Sigmoid colon (tissue), 7 donors: ENCODE results near the gene SDHD. TPM values are rescaled to one million over a fixed set of nuclear protein-coding genes. Genes with fewer than 3 reads are reported as not detected.

ENCODE experiments used
- DNase-seq: peaks from one replicate; pipeline ENCODE4 v3.0.0-alpha.2; 2019
- H3K27ac ChIP-seq, 4 donors: fragments of 200-600 bp; sonication (generic); one replicate each; pipeline ENCODE4 v1.5.1; 2016 to 2019; ENCODE audit warnings: mild to moderate bottlenecking in 1 of 4
- H3K27me3 ChIP-seq, 3 donors: fragments of 200-600 bp; sonication (generic); one replicate each; pipeline ENCODE4 v1.5.1; 2019; ENCODE audit warnings: mild to moderate bottlenecking in 1 of 3
- H3K36me3 ChIP-seq, 4 donors: fragments of 200-600 bp; sonication (generic); one replicate each; pipeline ENCODE4 v1.5.1; 2016 to 2019
- H3K4me1 ChIP-seq, 4 donors: fragments of 200-600 bp; sonication (generic); one replicate each; pipeline ENCODE4 v1.5.1; 2017 to 2019
- H3K4me3 ChIP-seq, 4 donors: fragments of 200-600 bp; sonication (generic); one replicate each; pipeline ENCODE4 v1.5.1; 2017 to 2019; ENCODE audit warnings: mild to moderate bottlenecking in 2 of 4, moderate library complexity in 1 of 4
- H3K9me3 ChIP-seq, 4 donors: fragments of 200-600 bp in 3 of 4; sonication (generic) in 3 of 4; one replicate each; pipeline versions ENCODE4 v1.5.1 to v1.6.1; 2013 to 2019
- CTCF ChIP-seq, 4 experiments: fragments of 450-650 bp in 3 of 4; fragments of 200-600 bp in 1 of 4; IDR thresholded peaks; one replicate each; pipeline ENCODE4 v1.5.1; 2016 to 2019; ENCODE audit warnings: antibody characterized with exemption in 4 of 4, mild to moderate bottlenecking in 3 of 4, moderate library complexity in 2 of 4
- EP300 ChIP-seq, 4 donors: sonication (generic); formaldehyde crosslinking; IDR thresholded peaks; one replicate each; pipeline ENCODE4 v1.6.1; 2017; ENCODE audit warnings: antibody characterized with exemption in 4 of 4
- POLR2A ChIP-seq, 2 donors: fragments of 450-650 bp; IDR thresholded peaks; one replicate each; pipeline ENCODE4 v1.6.1; 2016; ENCODE audit warnings: antibody characterized with exemption in 2 of 2, mild to moderate bottlenecking in 2 of 2, moderate library complexity in 2 of 2
- POLR2AphosphoS5 ChIP-seq, 4 donors: sonication (generic); formaldehyde crosslinking; IDR thresholded peaks; one replicate each; pipeline ENCODE4 v1.6.1; 2017; ENCODE audit warnings: antibody characterized with exemption in 4 of 4
- WGBS, 2 donors: extraction: QIAGEN DNeasy Blood & Tissue Kit; methylation state at CpG; one replicate each; pipeline ENCODE4 v1.1.7; 2013; 5-methylcytosine and 5-hydroxymethylcytosine counted together
- intact Hi-C: fragments of 100-400 bp; cut with DNase I; formaldehyde crosslinking; loops from one replicate; pipeline ENCODE4 v1.15.1; 2023
- polyA plus RNA-seq, 3 donors: library from polyadenylated mRNA; stranded (reverse); fragments of 200-250 nt; gene quantifications; one replicate each; pipeline ENCODE4 v1.2.3, GENCODE V29; 2013
- total RNA-seq, 4 donors: library from RNA; depleted of rRNA; stranded (reverse); fragments of >200 nt; gene quantifications; one replicate each; pipeline ENCODE4 v1.1.0, GENCODE V29; 2016
- donor health status: healthy with polysubstance abuse.
- donor health status: Bipolar disorder and iron deficiency.
- donor health status: healthy.

SDHD gene
- total and polyA plus RNA-seq, 7 donors, result 96.4 to 545 (median 160) TPM

DNA sequence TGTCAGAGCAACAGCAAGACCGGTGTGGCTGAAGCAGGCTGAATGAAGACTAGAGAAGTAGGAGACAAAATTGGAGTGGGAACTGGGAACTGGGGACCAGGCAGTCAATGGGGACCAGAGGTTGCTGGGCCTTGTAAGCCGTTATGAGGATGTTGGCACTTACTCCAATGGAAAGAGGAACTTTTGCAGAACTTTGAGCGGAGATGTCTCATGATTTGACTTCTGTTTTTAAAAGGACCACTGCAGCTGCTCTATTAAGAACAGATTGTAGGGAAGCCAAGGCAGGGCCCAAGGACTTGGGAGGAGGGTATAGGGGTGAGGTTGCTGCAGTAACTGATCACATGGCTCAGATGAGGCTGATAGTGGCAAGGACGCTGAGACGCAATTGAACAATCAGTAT lies 43.0 kb downstream of the SDHD start:
- H3K4me3 ChIP-seq, result no peak overlapping the region
- no peak overlapping the region for H3K27ac ChIP-seq
- WGBS, 2 donors, result 67 to 71% methylated on average over 5 of the region's 5 CpGs
- intact Hi-C loops, result no loop called here
- no peaks in the 10 kb centered on the region for H3K9me3 ChIP-seq
- no peak for DNase-seq
- no peak for TF ChIP-seq POLR2A (IDR thresholded peaks at IDR 0.05)
- TF ChIP-seq POLR2AphosphoS5 (IDR thresholded peaks at IDR 0.05), result no peak
- no peak for TF ChIP-seq EP300 (IDR thresholded peaks at IDR 0.05)
- TF ChIP-seq CTCF (IDR thresholded peaks at IDR 0.05), result no peak
- no peaks in the 10 kb centered on the region for H3K27me3 ChIP-seq
- no peaks in the 10 kb centered on the region for H3K36me3 ChIP-seq
- H3K4me1 ChIP-seq, result peaks cover 0 to 10% (median 8%) of the 10 kb centered on the region in 4 donors

DNA sequence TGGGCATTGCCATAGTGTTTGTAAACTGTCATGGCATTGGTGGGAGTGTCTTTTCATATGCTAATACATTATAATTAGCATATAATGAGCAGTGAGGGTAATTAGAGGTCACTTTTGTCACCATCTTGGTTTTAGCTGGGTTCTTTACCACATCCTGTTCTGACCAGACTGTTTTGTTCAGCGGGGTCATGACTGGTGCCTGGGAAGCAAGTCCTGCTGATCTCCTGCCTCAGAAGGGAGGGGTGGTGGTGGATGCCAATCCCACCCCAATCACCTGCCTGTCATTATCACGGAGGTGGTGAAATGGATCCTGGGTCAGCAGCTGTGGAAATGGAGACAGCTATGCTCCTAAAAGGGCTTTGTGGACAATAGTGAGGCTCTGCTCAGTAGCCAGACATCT lies 46.1 kb downstream of the SDHD start:
- H3K4me1 ChIP-seq, result peaks cover 0 to 10% (median 8%) of the 10 kb centered on the region in 4 donors
- H3K4me3 ChIP-seq, result no peak overlapping the region
- H3K36me3 ChIP-seq, result no peaks in the 10 kb centered on the region
- WGBS, 2 donors, result 39 to 58% methylated on average over 2 of the region's 2 CpGs
- no peak for DNase-seq
- no peaks in the 10 kb centered on the region for H3K27me3 ChIP-seq
- H3K9me3 ChIP-seq, result no peaks in the 10 kb centered on the region
- intact Hi-C loops, result no loop called here
- TF ChIP-seq CTCF (IDR thresholded peaks at IDR 0.05), result no peak
- no peak for TF ChIP-seq POLR2A (IDR thresholded peaks at IDR 0.05)
- TF ChIP-seq EP300 (IDR thresholded peaks at IDR 0.05), result no peak
- TF ChIP-seq POLR2AphosphoS5 (IDR thresholded peaks at IDR 0.05), result no peak
- H3K27ac ChIP-seq, result no peak overlapping the region

DNA sequence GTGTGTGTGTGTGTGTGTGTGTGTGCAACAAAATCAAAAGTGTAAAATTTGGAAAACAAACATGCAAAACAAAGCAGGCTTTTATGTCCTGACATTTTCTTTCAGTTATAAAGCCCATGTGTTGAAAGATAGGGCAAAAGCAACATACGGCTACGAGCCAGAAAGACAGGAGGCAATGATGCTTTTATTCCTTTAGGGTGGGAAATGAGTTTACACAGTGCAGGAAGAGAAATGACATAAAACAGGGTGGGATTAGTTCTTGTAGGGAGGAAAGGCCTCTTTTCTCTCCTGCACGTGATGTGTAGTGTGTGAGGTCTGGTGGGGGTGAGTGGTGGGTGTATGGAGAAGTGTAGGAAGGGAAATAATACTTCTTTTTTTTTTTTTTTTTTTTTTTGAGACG lies 47.8 kb downstream of the SDHD start:
- WGBS, 2 donors, result 18 to 63% methylated on average over 3 of the region's 4 CpGs
- H3K4me1 ChIP-seq, result no peaks in the 10 kb centered on the region
- TF ChIP-seq EP300 (IDR thresholded peaks at IDR 0.05) (no peak), POLR2AphosphoS5 (IDR thresholded peaks at IDR 0.05) (no peak), POLR2A (IDR thresholded peaks at IDR 0.05) (no peak), CTCF (IDR thresholded peaks at IDR 0.05) (no peak)
- intact Hi-C loops, result no loop called here
- no peak for DNase-seq
- no peaks in the 10 kb centered on the region for H3K27me3 ChIP-seq
- no peak overlapping the region for H3K4me3 ChIP-seq
- no peaks in the 10 kb centered on the region for H3K9me3 ChIP-seq
- no peak overlapping the region for H3K27ac ChIP-seq
- H3K36me3 ChIP-seq, result no peaks in the 10 kb centered on the region

DNA sequence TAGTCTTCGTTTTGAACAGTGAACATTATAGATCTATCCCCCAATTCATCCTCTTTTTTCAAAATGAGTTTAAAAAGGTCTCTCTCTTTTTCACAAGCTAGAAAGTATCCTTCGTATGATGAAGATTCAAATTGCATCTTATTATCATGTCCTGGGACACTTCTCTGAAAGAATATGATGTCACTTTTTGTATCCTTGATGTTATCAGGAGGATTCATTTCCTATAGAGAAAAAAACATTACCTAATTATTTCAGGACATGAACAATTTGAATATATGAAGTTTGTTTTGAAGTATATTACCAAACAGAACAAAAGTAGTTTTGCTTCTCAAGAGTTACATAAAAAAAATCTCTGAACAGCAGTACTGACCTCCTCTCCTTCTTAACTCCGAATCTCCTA lies 56.9 kb downstream of the SDHD start:
- 94% methylated on average over 3 of the region's 3 CpGs for WGBS, 2 donors
- intact Hi-C loops, result no loop called here

More for the DNA sequence above, 56.9 kb downstream of the SDHD start:
- Histone ChIP-seq H3K36me3 (no peaks in the 10 kb centered on the region), H3K27ac (no peak overlapping the region), H3K4me3 (no peak overlapping the region), H3K4me1 (no peaks in the 10 kb centered on the region), H3K9me3 (no peaks in the 10 kb centered on the region), H3K27me3 (no peaks in the 10 kb centered on the region)
- DNase-seq, result no peak
- no peak for TF ChIP-seq CTCF (IDR thresholded peaks at IDR 0.05)

Other genes with a start within 250 kb of the SDHD start
- 10 to 100 TPM; 25.5 to 40.4 (median 28.1) TPM for gene ALG9, start 215.3 kb upstream of the SDHD start, total RNA-seq
- gene ALG9, start 215.3 kb upstream of the SDHD start, polyA plus RNA-seq, result 10 to 100 TPM in 1 of 3 donors, 1 to 10 TPM in 2; 6.0 to 13.9 (median 8.1) TPM
- gene FDXACB1, start 207.7 kb upstream of the SDHD start, total RNA-seq, result 1 to 10 TPM in 2 of 4 donors, under 1 TPM in 2; 0.54 to 1.7 (median 1.1) TPM
- gene FDXACB1, start 207.7 kb upstream of the SDHD start, polyA plus RNA-seq, result 1 to 10 TPM; 1.2 to 2.1 (median 1.2) TPM
- gene CFAP68, start 207.3 kb upstream of the SDHD start, total RNA-seq, result 10 to 100 TPM in 3 of 4 donors, 1 to 10 TPM in 1; 9.1 to 44.3 (median 13.4) TPM
- 10 to 100 TPM; 18.9 to 35.4 (median 23.4) TPM for gene CFAP68, start 207.3 kb upstream of the SDHD start, polyA plus RNA-seq
- gene CRYAB, start 175.1 kb upstream of the SDHD start, total RNA-seq, result 100 to 1,000 TPM; 151 to 299 (median 225) TPM
- 10 to 100 TPM; 25.0 to 99.7 (median 63.0) TPM for gene CRYAB, start 175.1 kb upstream of the SDHD start, polyA plus RNA-seq
- gene HSPB2, start 174.1 kb upstream of the SDHD start, total RNA-seq, result 1 to 10 TPM in 2 of 4 donors, under 1 TPM in 1, not detected in 1; 0.83 to 3.0 (median 1.4) TPM
- 10 to 100 TPM in 1 of 3 donors, 1 to 10 TPM in 1, under 1 TPM in 1; 0.69 to 11.4 (median 3.6) TPM for gene HSPB2, start 174.1 kb upstream of the SDHD start, polyA plus RNA-seq
- gene C11orf52, start 168.0 kb upstream of the SDHD start, total RNA-seq, result 1 to 10 TPM in 1 of 4 donors, not detected in 3; 3.9 TPM
- 10 to 100 TPM in 2 of 3 donors, 1 to 10 TPM in 1; 6.3 to 17.8 (median 16.8) TPM for gene C11orf52, start 168.0 kb upstream of the SDHD start, polyA plus RNA-seq
- gene DIXDC1, start 149.5 kb upstream of the SDHD start, total RNA-seq, result 100 to 1,000 TPM in 2 of 4 donors, 10 to 100 TPM in 2; 92.7 to 105 (median 99.2) TPM
- 10 to 100 TPM in 1 of 3 donors, 1 to 10 TPM in 2; 2.3 to 12.0 (median 9.2) TPM for gene DIXDC1, start 149.5 kb upstream of the SDHD start, polyA plus RNA-seq
- gene DLAT, start 61.5 kb upstream of the SDHD start, total RNA-seq, result 10 to 100 TPM; 23.2 to 34.6 (median 26.0) TPM
- gene DLAT, start 61.5 kb upstream of the SDHD start, polyA plus RNA-seq, result 10 to 100 TPM; 23.4 to 49.0 (median 28.2) TPM
- gene PIH1D2, start 12.9 kb upstream of the SDHD start, total RNA-seq, result 1 to 10 TPM; 1.7 to 3.9 (median 2.8) TPM
- 1 to 10 TPM in 1 of 3 donors, under 1 TPM in 1, not detected in 1; 0.60 to 1.5 TPM for gene PIH1D2, start 12.9 kb upstream of the SDHD start, polyA plus RNA-seq
- gene NKAPD1, start 12.6 kb upstream of the SDHD start, total RNA-seq, result 10 to 100 TPM; 14.6 to 19.4 (median 17.5) TPM
- 10 to 100 TPM; 11.1 to 16.2 (median 14.4) TPM for gene NKAPD1, start 12.6 kb upstream of the SDHD start, polyA plus RNA-seq
- gene TIMM8B, start 117 bp upstream of the SDHD start, total RNA-seq, result 10 to 100 TPM; 19.1 to 62.1 (median 40.5) TPM
- gene TIMM8B, start 117 bp upstream of the SDHD start, polyA plus RNA-seq, result 100 to 1,000 TPM; 152 to 153 (median 153) TPM
- 10 to 100 TPM in 2 of 4 donors, 1 to 10 TPM in 2; 5.8 to 18.6 (median 10.8) TPM for gene IL18, start 77.2 kb downstream of the SDHD start, total RNA-seq
- gene IL18, start 77.2 kb downstream of the SDHD start, polyA plus RNA-seq, result 100 to 1,000 TPM; 114 to 211 (median 129) TPM
- 1 to 10 TPM in 2 of 4 donors, under 1 TPM in 1, not detected in 1; 0.68 to 1.5 (median 1.1) TPM for gene TEX12, start 80.5 kb downstream of the SDHD start, total RNA-seq
- gene TEX12, start 80.5 kb downstream of the SDHD start, polyA plus RNA-seq, result not detected
- 10 to 100 TPM in 1 of 4 donors, 1 to 10 TPM in 3; 6.4 to 16.9 (median 7.2) TPM for gene BCO2, start 88.6 kb downstream of the SDHD start, total RNA-seq
- gene BCO2, start 88.6 kb downstream of the SDHD start, polyA plus RNA-seq, result 1 to 10 TPM in 1 of 3 donors, not detected in 2; 3.2 TPM
- 10 to 100 TPM; 17.2 to 44.3 (median 30.7) TPM for gene PTS, start 139.6 kb downstream of the SDHD start, total RNA-seq
- gene PTS, start 139.6 kb downstream of the SDHD start, polyA plus RNA-seq, result 10 to 100 TPM; 34.0 to 86.5 (median 81.1) TPM
- not detected for gene PLET1, start 174.0 kb downstream of the SDHD start, total RNA-seq
- under 1 TPM in 1 of 3 donors, not detected in 2; 0.60 TPM for gene PLET1, start 174.0 kb downstream of the SDHD start, polyA plus RNA-seq